OCI-LY1 (cell line): ENCODE measurements around the gene NUDT13.

Experiments
- H2AFZ ChIP-seq: fragments of 200-600 bp; sonication (generic), shearing (Covaris generic); 2 replicates; pipeline ENCODE4 v1.6.0; 2014; ENCODE audit warnings: antibody characterized with exemption, mild to moderate bottlenecking, low read length
- H3F3A ChIP-seq: fragments of 200-600 bp; sonication (generic), shearing (Covaris generic); 2 replicates; pipeline ENCODE4 v1.6.0; 2014; ENCODE audit warnings: mild to moderate bottlenecking, antibody characterized with exemption, low read length, moderate library complexity; ENCODE audit not compliant: insufficient read depth
- H3K27ac ChIP-seq: fragments of 200-600 bp; sonication (generic); 2 replicates; pipeline ENCODE4 v1.5.1; 2014; ENCODE audit warnings: low read length, mixed run types, mild to moderate bottlenecking, low read depth; ENCODE audit not compliant: poor library complexity, severe bottlenecking
- H3K27me3 ChIP-seq: fragments of 200-600 bp; sonication (generic); 2 replicates; pipeline ENCODE4 v1.6.0; 2014; ENCODE audit warnings: antibody characterized with exemption, mild to moderate bottlenecking, low read length, moderate library complexity; ENCODE audit not compliant: insufficient read depth
- H3K36me3 ChIP-seq: fragments of 200-600 bp; sonication (generic); 2 replicates; pipeline ENCODE4 v1.6.1; 2014; ENCODE audit warnings: mild to moderate bottlenecking, antibody characterized with exemption, low read length, moderate library complexity, mixed read lengths; ENCODE audit not compliant: insufficient read depth
- H3K4me1 ChIP-seq: fragments of 200-600 bp; sonication (generic); 2 replicates; pipeline ENCODE4 v1.5.1; 2014; ENCODE audit warnings: mild to moderate bottlenecking, low read length, moderate library complexity; ENCODE audit not compliant: insufficient read depth, severe bottlenecking
- H3K4me2 ChIP-seq: fragments of 200-600 bp; sonication (generic), shearing (Covaris generic); 2 replicates; pipeline ENCODE4 v1.6.1; 2014; ENCODE audit warnings: low read length
- H3K4me3 ChIP-seq: fragments of 200-600 bp; sonication (generic); 2 replicates; pipeline ENCODE4 v1.5.1; 2014; ENCODE audit warnings: low read length, low read depth, mild to moderate bottlenecking, mixed read lengths; ENCODE audit not compliant: poor library complexity, severe bottlenecking
- H3K79me2 ChIP-seq: fragments of 200-600 bp; shearing (Covaris generic); 2 replicates; pipeline ENCODE4 v1.6.1; 2016; ENCODE audit warnings: mixed run types, low read length, mixed read lengths; ENCODE audit not compliant: insufficient read depth
- H3K9ac ChIP-seq: fragments of 200-600 bp; sonication (generic), shearing (Covaris generic); 2 replicates; pipeline ENCODE4 v1.6.1; 2014; ENCODE audit warnings: mild to moderate bottlenecking, low read length, mixed read lengths
- H3K9me2 ChIP-seq: fragments of 200-600 bp; sonication (generic), shearing (Covaris generic); 2 replicates; pipeline ENCODE4 v1.6.1; 2014; ENCODE audit warnings: low read depth, mild to moderate bottlenecking, low read length, mixed read lengths
- H3K9me3 ChIP-seq: fragments of 200-600 bp; shearing (Covaris generic); 2 replicates; pipeline ENCODE4 v1.6.1; 2014; ENCODE audit warnings: low read length, mixed read lengths
- H4K20me1 ChIP-seq: fragments of 200-600 bp; sonication (generic), shearing (Covaris generic); 2 replicates; pipeline ENCODE4 v1.6.0; 2016; ENCODE audit warnings: mild to moderate bottlenecking, low read length; ENCODE audit not compliant: insufficient read depth
- CTCF ChIP-seq: fragments of 200-600 bp; sonication (generic), shearing (Covaris generic); IDR thresholded peaks from 2 replicates; pipeline ENCODE4 v1.5.1; 2017; ENCODE audit warnings: mild to moderate bottlenecking, antibody characterized with exemption, low read length, moderate library complexity, mixed read lengths
- EZH2 ChIP-seq: fragments of 200-600 bp; sonication (generic), shearing (Covaris generic); IDR thresholded peaks from 2 replicates; pipeline ENCODE4 v1.8.0; 2017; ENCODE audit warnings: borderline replicate concordance, mixed run types, mild to moderate bottlenecking, antibody characterized with exemption, low read length, moderate library complexity, mixed read lengths

Gene NUDT13

GRCh38 chr10:73131301-73131700 is 21.0 kb downstream of the NUDT13 start:
- H3K9me3 ChIP-seq: no peaks in the 10 kb centered on the region
- H3K27ac ChIP-seq: no peak overlapping the region
- H4K20me1 ChIP-seq: no peaks in the 10 kb centered on the region
- H3K4me1 ChIP-seq: no peaks in the 10 kb centered on the region
- H3K27me3 ChIP-seq: no peaks in the 10 kb centered on the region
- H3K79me2 ChIP-seq: no peaks in the 10 kb centered on the region
- H3K4me3 ChIP-seq: no peak overlapping the region
- H2AFZ ChIP-seq: no peak overlapping the region
- no peak overlapping the region for H3K4me2 ChIP-seq
- H3F3A ChIP-seq: no peaks in the 10 kb centered on the region
- TF ChIP-seq CTCF (no peak), EZH2 (no peak)
- no peak overlapping the region for H3K9ac ChIP-seq
- H3K36me3 ChIP-seq: peaks cover 75% of the 10 kb centered on the region
- no peaks in the 10 kb centered on the region for H3K9me2 ChIP-seq

GRCh38 chr10:73131913-73132686 is 21.8 kb downstream of the NUDT13 start:
- no peak overlapping the region for H2AFZ ChIP-seq
- H3K27me3 ChIP-seq: no peaks in the 10 kb centered on the region
- H3K36me3 ChIP-seq: peaks cover 74% of the 10 kb centered on the region
- TF ChIP-seq CTCF (no peak), EZH2 (no peak)
- H3K9ac ChIP-seq: no peak overlapping the region
- H4K20me1 ChIP-seq: no peaks in the 10 kb centered on the region
- no peaks in the 10 kb centered on the region for H3F3A ChIP-seq
- no peak overlapping the region for H3K4me2 ChIP-seq
- H3K4me1 ChIP-seq: no peaks in the 10 kb centered on the region
- no peak overlapping the region for H3K27ac ChIP-seq
- H3K79me2 ChIP-seq: no peaks in the 10 kb centered on the region
- no peaks in the 10 kb centered on the region for H3K9me2 ChIP-seq
- no peak overlapping the region for H3K4me3 ChIP-seq
- H3K9me3 ChIP-seq: no peaks in the 10 kb centered on the region

GRCh38 chr10:73134727-73135126 is 24.5 kb downstream of the NUDT13 start:
- Histone ChIP-seq H3K79me2 (no peaks in the 10 kb centered on the region), H3K4me1 (no peaks in the 10 kb centered on the region), H3K4me2 (no peak overlapping the region), H3K9ac (no peak overlapping the region), H2AFZ (no peak overlapping the region), H3K27ac (no peak overlapping the region), H3K9me3 (no peaks in the 10 kb centered on the region), H3K36me3 (peaks cover 82% of the 10 kb centered on the region), H4K20me1 (no peaks in the 10 kb centered on the region), H3K4me3 (no peak overlapping the region), H3K27me3 (no peaks in the 10 kb centered on the region), H3K9me2 (no peaks in the 10 kb centered on the region), H3F3A (no peaks in the 10 kb centered on the region)
- TF ChIP-seq CTCF: no peak
- TF ChIP-seq EZH2: no peak
